HepG2 (cell line): Measurements from ENCODE around the gene FAM193A. TPM values are rescaled to one million over a fixed set of nuclear protein-coding genes. Genes with fewer than 3 reads are reported as not detected.

Experiments
- ATF7 ChIP-seq, 2 experiments: fragments of 450-650 bp in 1 of 2; sonication (generic) in 1 of 2; formaldehyde crosslinking in 1 of 2; IDR thresholded peaks; 2 replicates each; pipeline versions ENCODE4 v1.4.0 to v1.6.1; 2016 to 2020; ENCODE audit warnings: antibody characterized with exemption in 1 of 2, mild to moderate bottlenecking in 1 of 2, missing genetic modification reagents in 1 of 2
- ERF ChIP-seq: IDR thresholded peaks from 2 replicates; pipeline ENCODE4 v1.6.1; 2018; ENCODE audit warnings: missing biosample characterization, missing genetic modification reagents
- ETV5 ChIP-seq: IDR thresholded peaks from 2 replicates; pipeline ENCODE4 v1.6.1; 2018; ENCODE audit warnings: missing biosample characterization, missing genetic modification reagents, inconsistent platforms, borderline replicate concordance
- HDAC6 ChIP-seq: fragments of 200-600 bp; sonication (generic); IDR thresholded peaks from 2 replicates; pipeline ENCODE4 v1.7.0; 2017; ENCODE audit warnings: mild to moderate bottlenecking, antibody characterized with exemption, low read length, low read depth
- HNF4A ChIP-seq: sonication (generic); formaldehyde crosslinking; IDR thresholded peaks from 2 replicates; pipeline ENCODE4 v1.4.0; 2020; ENCODE audit warnings: missing genetic modification reagents
- HNRNPL ChIP-seq: fragments of 200-400 bp; formaldehyde crosslinking; IDR thresholded peaks from 2 replicates; pipeline ENCODE4 v1.6.1; 2017; ENCODE audit warnings: mild to moderate bottlenecking, low read depth, low read length
- PHF20 ChIP-seq: sonication (generic); formaldehyde crosslinking; IDR thresholded peaks from 2 replicates; pipeline ENCODE4 v1.5.0; 2020; ENCODE audit warnings: mild to moderate bottlenecking, missing genetic modification reagents
- REL ChIP-seq: sonication (generic); formaldehyde crosslinking; conservative IDR thresholded peaks from 2 replicates; pipeline ENCODE4 v1.8.0; 2022; ENCODE audit warnings: mild to moderate bottlenecking, missing genetic modification reagents, moderate library complexity
- RFX5 ChIP-seq: IDR thresholded peaks from 2 replicates; pipeline ENCODE4 v1.6.1; 2011; ENCODE audit warnings: low read depth, low read length, improper control_type of control experiment
- RXRA ChIP-seq: sonication (generic); formaldehyde crosslinking; IDR thresholded peaks from 2 replicates; pipeline ENCODE4 v1.5.1; 2020; ENCODE audit warnings: missing genetic modification reagents
- STAG1 ChIP-seq: sonication (generic); formaldehyde crosslinking; IDR thresholded peaks from 2 replicates; pipeline ENCODE4 v1.4.0; 2020; ENCODE audit warnings: missing genetic modification reagents
- TBX2 ChIP-seq: sonication (generic); formaldehyde crosslinking; IDR thresholded peaks from 2 replicates; pipeline ENCODE4 v1.5.0; 2020; ENCODE audit warnings: missing genetic modification reagents, mild to moderate bottlenecking, borderline replicate concordance
- XRCC5 ChIP-seq: fragments of 200-400 bp; formaldehyde crosslinking; optimal IDR thresholded peaks from 2 replicates; pipeline ENCODE3; 2017; ENCODE audit warnings: mild to moderate bottlenecking, low read length
- YY1 ChIP-seq: IDR thresholded peaks from 2 replicates; pipeline ENCODE4 v1.6.1; 2011; ENCODE audit warnings: low read length, low read depth, moderate library complexity, mild to moderate bottlenecking; ENCODE audit not compliant: insufficient read depth, insufficient replicate concordance
- ZKSCAN5 ChIP-seq: sonication (generic); formaldehyde crosslinking; IDR thresholded peaks from 2 replicates; pipeline ENCODE4 v1.5.1; 2020; ENCODE audit warnings: mild to moderate bottlenecking, missing genetic modification reagents
- ZNF547 ChIP-seq: sonication (generic); formaldehyde crosslinking; IDR thresholded peaks from 2 replicates; pipeline ENCODE4 v1.5.1; 2020; ENCODE audit warnings: mild to moderate bottlenecking, missing genetic modification reagents
- ZNF775 ChIP-seq: sonication (generic); formaldehyde crosslinking; IDR thresholded peaks from 2 replicates; pipeline ENCODE4 v1.4.0; 2020; ENCODE audit warnings: missing genetic modification reagents, mild to moderate bottlenecking, moderate library complexity, borderline replicate concordance
- ZSCAN25 ChIP-seq: sonication (generic); formaldehyde crosslinking; IDR thresholded peaks from 2 replicates; pipeline ENCODE4 v1.8.0; 2022; ENCODE audit warnings: mild to moderate bottlenecking, missing genetic modification reagents
- polyA plus RNA-seq, 8 experiments: library from polyadenylated mRNA; depleted of rRNA in 3 of 8; stranded (reverse) in 7 of 8; unstranded in 1 of 8; fragments of >200 nt; fragmentation: Illumina TruSeq in 4 of 8; extraction: Trizol in 4 of 8; gene quantifications; 2 replicates each; pipeline versions ENCODE4 v1.2.1 to v1.2.3, GENCODE V29; 2011 to 2016; ENCODE audit warnings: low read depth in 4 of 8, missing spikeins in 1 of 8, mixed read lengths in 1 of 8; ENCODE audit not compliant: insufficient read depth in 1 of 8
- total RNA-seq, 5 experiments: library from RNA; depleted of rRNA; stranded (reverse); fragments of >200 nt; fragmentation: Illumina TruSeq; extraction: Trizol; gene quantifications; 2 replicates each; pipeline ENCODE4 v1.2.3, GENCODE V29; 2016; ENCODE audit warnings: low read depth in 1 of 5
- TF ChIP-seq, protein P1 (sequence below), 2 experiments: sonication (generic) in 1 of 2; formaldehyde crosslinking in 1 of 2; IDR thresholded peaks; 2 replicates each; pipeline versions ENCODE4 v1.6.1 to v1.9.0; 2014 to 2022; ENCODE audit warnings: antibody characterized with exemption in 1 of 2, borderline replicate concordance in 1 of 2, inconsistent platforms in 1 of 2, low read depth in 1 of 2, missing genetic modification reagents in 1 of 2
- TF ChIP-seq, protein P2 (sequence below): sonication (generic); formaldehyde crosslinking; IDR thresholded peaks from 2 replicates; pipeline ENCODE4 v1.4.0; 2020; ENCODE audit warnings: missing genetic modification reagents

FAM193A gene
- total and polyA plus RNA-seq, 2 of the 13 experiments (the other 11 are each of a cell fraction or from before 2014, with no cell fraction given), result 5.7 to 8.7 TPM

DNA sequence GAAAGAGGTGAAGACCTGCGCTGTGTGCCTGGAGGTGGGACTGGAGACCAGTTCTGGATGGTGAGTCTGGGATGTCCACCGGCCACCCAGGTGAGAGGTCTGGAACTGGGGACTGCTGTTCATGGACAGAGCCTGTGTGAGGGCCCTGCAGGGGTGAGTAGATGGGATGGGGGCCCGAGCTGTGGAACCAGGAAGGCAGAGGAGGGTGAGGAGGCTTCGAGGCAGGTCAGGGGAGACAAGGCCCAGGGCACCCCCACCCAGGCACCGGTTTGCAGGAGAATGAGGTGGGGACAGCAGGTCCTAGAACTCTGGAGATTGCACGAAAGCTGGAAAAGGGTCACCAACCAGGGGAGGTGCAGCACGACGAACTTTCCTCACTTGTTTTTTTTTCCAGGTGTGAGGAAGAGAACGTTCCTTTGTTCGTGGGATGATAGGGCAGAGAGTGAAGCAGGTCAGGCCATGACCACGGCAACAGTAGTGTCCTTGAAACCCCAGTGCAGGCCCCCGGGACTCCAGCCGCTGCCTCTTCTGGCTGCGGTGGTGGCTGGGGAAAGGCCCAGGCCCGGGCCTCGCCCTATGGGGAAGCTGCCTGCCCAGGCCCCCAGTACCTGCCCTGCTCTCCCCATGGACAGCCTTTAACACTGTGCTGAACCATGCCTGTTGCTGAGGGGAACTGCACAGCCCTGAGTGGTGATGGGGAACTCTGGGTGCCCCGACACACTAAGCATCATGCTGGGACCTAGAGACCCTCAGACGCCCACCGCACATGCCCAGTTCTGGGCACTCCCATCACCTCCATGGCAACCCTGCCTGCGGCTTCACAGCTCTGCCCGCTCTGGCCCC is 196.8 kb downstream of the FAM193A start (continued):
- TF ChIP-seq, protein P1, sequence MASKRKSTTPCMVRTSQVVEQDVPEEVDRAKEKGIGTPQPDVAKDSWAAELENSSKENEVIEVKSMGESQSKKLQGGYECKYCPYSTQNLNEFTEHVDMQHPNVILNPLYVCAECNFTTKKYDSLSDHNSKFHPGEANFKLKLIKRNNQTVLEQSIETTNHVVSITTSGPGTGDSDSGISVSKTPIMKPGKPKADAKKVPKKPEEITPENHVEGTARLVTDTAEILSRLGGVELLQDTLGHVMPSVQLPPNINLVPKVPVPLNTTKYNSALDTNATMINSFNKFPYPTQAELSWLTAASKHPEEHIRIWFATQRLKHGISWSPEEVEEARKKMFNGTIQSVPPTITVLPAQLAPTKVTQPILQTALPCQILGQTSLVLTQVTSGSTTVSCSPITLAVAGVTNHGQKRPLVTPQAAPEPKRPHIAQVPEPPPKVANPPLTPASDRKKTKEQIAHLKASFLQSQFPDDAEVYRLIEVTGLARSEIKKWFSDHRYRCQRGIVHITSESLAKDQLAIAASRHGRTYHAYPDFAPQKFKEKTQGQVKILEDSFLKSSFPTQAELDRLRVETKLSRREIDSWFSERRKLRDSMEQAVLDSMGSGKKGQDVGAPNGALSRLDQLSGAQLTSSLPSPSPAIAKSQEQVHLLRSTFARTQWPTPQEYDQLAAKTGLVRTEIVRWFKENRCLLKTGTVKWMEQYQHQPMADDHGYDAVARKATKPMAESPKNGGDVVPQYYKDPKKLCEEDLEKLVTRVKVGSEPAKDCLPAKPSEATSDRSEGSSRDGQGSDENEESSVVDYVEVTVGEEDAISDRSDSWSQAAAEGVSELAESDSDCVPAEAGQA (IDR thresholded peaks at IDR 0.05; ENCODE audit: low read depth), result no peak
- TF ChIP-seq, protein P1 (CRISPR knock-in tag; IDR thresholded peaks at IDR 0.05; ENCODE audit: borderline replicate concordance), result no peak
- TF ChIP-seq STAG1, result peak; percentile 27; the same call in 1 of the 2 replicates
- peak; percentile 12 for TF ChIP-seq YY1
- TF ChIP-seq ZNF547 (CRISPR knock-in tag), result 0 out of 2 replicates have a peak, but pooled peaks have one; percentile 8
- no peak for TF ChIP-seq HNRNPL
- peak; percentile 32; the same call in 1 of the 2 replicates for TF ChIP-seq HNF4A (CRISPR knock-in tag)
- TF ChIP-seq TBX2 (CRISPR knock-in tag), result peak; percentile 80; the same call in 1 of the 2 replicates
- no peak for TF ChIP-seq HDAC6
- TF ChIP-seq ZSCAN25 (CRISPR knock-in tag), result peak; percentile 97
- no peak for TF ChIP-seq REL (CRISPR knock-in tag)
- TF ChIP-seq XRCC5, result peak; percentile 66
- no peak for TF ChIP-seq ATF7 (IDR thresholded peaks at IDR 0.05)
- no peak for TF ChIP-seq ATF7 (CRISPR knock-in tag; IDR thresholded peaks at IDR 0.05)
- TF ChIP-seq PHF20 (CRISPR knock-in tag), result 0 out of 2 replicates have a peak, but pooled peaks have one; percentile 43
- no peak for TF ChIP-seq ERF (CRISPR knock-in tag)
- no peak; the same call in 1 of the 2 replicates for TF ChIP-seq ETV5 (CRISPR knock-in tag)
- peak; percentile 45; the same call in 1 of the 2 replicates for TF ChIP-seq RXRA (CRISPR knock-in tag)
- TF ChIP-seq ZNF775 (CRISPR knock-in tag), result no peak
- TF ChIP-seq RFX5, result 0 out of 2 replicates have a peak, but pooled peaks have one; percentile 19
- no peak for TF ChIP-seq ZKSCAN5 (CRISPR knock-in tag)
- TF ChIP-seq, protein P2, sequence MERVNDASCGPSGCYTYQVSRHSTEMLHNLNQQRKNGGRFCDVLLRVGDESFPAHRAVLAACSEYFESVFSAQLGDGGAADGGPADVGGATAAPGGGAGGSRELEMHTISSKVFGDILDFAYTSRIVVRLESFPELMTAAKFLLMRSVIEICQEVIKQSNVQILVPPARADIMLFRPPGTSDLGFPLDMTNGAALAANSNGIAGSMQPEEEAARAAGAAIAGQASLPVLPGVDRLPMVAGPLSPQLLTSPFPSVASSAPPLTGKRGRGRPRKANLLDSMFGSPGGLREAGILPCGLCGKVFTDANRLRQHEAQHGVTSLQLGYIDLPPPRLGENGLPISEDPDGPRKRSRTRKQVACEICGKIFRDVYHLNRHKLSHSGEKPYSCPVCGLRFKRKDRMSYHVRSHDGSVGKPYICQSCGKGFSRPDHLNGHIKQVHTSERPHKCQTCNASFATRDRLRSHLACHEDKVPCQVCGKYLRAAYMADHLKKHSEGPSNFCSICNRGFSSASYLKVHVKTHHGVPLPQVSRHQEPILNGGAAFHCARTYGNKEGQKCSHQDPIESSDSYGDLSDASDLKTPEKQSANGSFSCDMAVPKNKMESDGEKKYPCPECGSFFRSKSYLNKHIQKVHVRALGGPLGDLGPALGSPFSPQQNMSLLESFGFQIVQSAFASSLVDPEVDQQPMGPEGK (CRISPR knock-in tag), result peak; percentile 65; the same call in 1 of the 2 replicates
